ENCODE data around the gene SEC23IP.
"Not testable (repeated sequence)": the region's sequence is repeated elsewhere in the genome, so short reads cannot be mapped to it uniquely, and the experiment has no call there.

DNA sequence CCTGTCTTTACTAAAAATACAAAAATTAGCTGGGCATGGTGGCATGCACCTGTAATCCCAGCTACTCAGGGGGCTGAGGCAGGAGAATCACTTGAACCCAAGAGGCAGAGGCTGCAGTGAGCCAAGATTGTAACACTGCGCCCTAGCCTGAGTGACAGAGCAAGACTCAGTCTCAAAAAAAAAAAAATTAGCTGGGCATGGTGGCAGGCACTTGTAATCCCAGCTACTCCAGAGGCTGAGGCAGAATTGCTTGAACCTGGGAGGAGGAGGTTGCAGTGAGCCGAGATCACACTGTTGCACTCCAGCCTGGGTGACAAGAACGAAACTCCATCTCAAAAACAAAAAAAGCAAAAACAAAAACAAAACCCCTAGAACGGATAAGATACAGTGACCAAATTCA is 23.1 kb upstream of the SEC23IP start:
- not testable (repeated sequence) for TF ChIP-seq POLR2A, CTCF (IDR thresholded peaks at IDR 0.05)
